Osteoblast (primary cell): ENCODE data around the gene UIMC1. TPM values are rescaled to one million over a fixed set of nuclear protein-coding genes. Genes with fewer than 3 reads are reported as not detected.

ENCODE experiments used
- DNase-seq: peaks from one replicate; pipeline ENCODE4 v3.0.0; 2011; ENCODE audit warnings: low spot score, mixed read lengths; ENCODE audit not compliant: insufficient read length; ENCODE audit errors: missing footprints
- H2AFZ ChIP-seq: 2 replicates; pipeline ENCODE4 v1.6.0; 2011; ENCODE audit warnings: mild to moderate bottlenecking, low read length
- H3K27ac ChIP-seq: 2 replicates; pipeline ENCODE4 v1.5.1; 2011; ENCODE audit warnings: mild to moderate bottlenecking, low read depth, low read length, moderate library complexity
- H3K27me3 ChIP-seq: 2 replicates; pipeline ENCODE4 v1.6.0; 2012; ENCODE audit warnings: mild to moderate bottlenecking, control low read depth, inconsistent platforms, low read length, moderate library complexity; ENCODE audit not compliant: insufficient read depth
- H3K36me3 ChIP-seq: 2 replicates; pipeline ENCODE4 v1.5.1; 2011; ENCODE audit warnings: mild to moderate bottlenecking, low read length, control low read depth, moderate library complexity; ENCODE audit not compliant: insufficient read depth
- H3K4me1 ChIP-seq: 2 replicates; pipeline ENCODE4 v1.5.1; 2011; ENCODE audit warnings: mild to moderate bottlenecking, low read length, control low read depth, moderate library complexity; ENCODE audit not compliant: insufficient read depth
- H3K4me2 ChIP-seq: 2 replicates; pipeline ENCODE4 v1.6.0; 2011; ENCODE audit warnings: mild to moderate bottlenecking, low read length; ENCODE audit not compliant: insufficient read depth
- H3K4me3 ChIP-seq: fragments of 200-600 bp; sonication (generic); 3 replicates; pipeline ENCODE4 v1.5.1; 2012; ENCODE audit warnings: mild to moderate bottlenecking, low read length, inconsistent platforms; ENCODE audit not compliant: insufficient read depth
- H3K79me2 ChIP-seq: 2 replicates; pipeline ENCODE4 v1.6.0; 2012; ENCODE audit warnings: mild to moderate bottlenecking, low read length, control low read depth, inconsistent platforms; ENCODE audit not compliant: insufficient read depth
- H3K9me3 ChIP-seq: 2 replicates; pipeline ENCODE4 v1.5.1; 2011; ENCODE audit warnings: low read depth, low read length, control low read depth
- H4K20me1 ChIP-seq: 2 replicates; pipeline ENCODE4 v1.6.0; 2012; ENCODE audit warnings: mild to moderate bottlenecking, low read length, control low read depth; ENCODE audit not compliant: insufficient read depth
- CTCF ChIP-seq: IDR thresholded peaks from 2 replicates; pipeline ENCODE4 v1.5.1; 2011; ENCODE audit warnings: mild to moderate bottlenecking, low read depth, low read length, moderate library complexity; ENCODE audit errors: extremely low read depth
- total RNA-seq: library from RNA; depleted of rRNA; stranded (reverse); fragments of >200 nt; gene quantifications from 2 replicates; pipeline ENCODE4 v1.2.3, GENCODE V29; 2012

Gene UIMC1
- total RNA-seq, 1 donor, result 40.9 TPM

- Histone ChIP-seq H3K27ac (no peak overlapping the region), H3K4me2 (no peak overlapping the region), H3K27me3 (no peaks in the 10 kb centered on the region), H3K79me2 (no peaks in the 10 kb centered on the region), H3K9me3 (no peaks in the 10 kb centered on the region), H4K20me1 (peaks cover 7% of the 10 kb centered on the region), H3K4me1 (no peaks in the 10 kb centered on the region), H2AFZ (no peak overlapping the region), H3K36me3 (peaks cover 29% of the 10 kb centered on the region), H3K4me3 (no peak overlapping the region)
- DNase-seq, result no peak
- TF ChIP-seq CTCF, result no peak
Measured at GRCh38 chr5:176941951-176942350, 64.6 kb downstream of the UIMC1 start.

- Histone ChIP-seq H3K36me3 (peaks cover 17% of the 10 kb centered on the region), H4K20me1 (peaks cover 2% of the 10 kb centered on the region), H3K27ac (no peak overlapping the region), H3K4me2 (no peak overlapping the region), H2AFZ (no peak overlapping the region), H3K4me1 (no peaks in the 10 kb centered on the region), H3K27me3 (no peaks in the 10 kb centered on the region), H3K4me3 (no peak overlapping the region), H3K9me3 (no peaks in the 10 kb centered on the region), H3K79me2 (no peaks in the 10 kb centered on the region)
- no peak for TF ChIP-seq CTCF
- no peak for DNase-seq
Measured at GRCh38 chr5:176938472-176938871, 68.1 kb downstream of the UIMC1 start.

GRCh38 chr5:176935017-176935416 lies 71.6 kb downstream of the UIMC1 start:
- no peak overlapping the region for H2AFZ ChIP-seq
- no peak overlapping the region for H3K4me3 ChIP-seq
- H3K27ac ChIP-seq, result no peak overlapping the region
- TF ChIP-seq CTCF, result no peak
- H3K27me3 ChIP-seq, result no peaks in the 10 kb centered on the region
- no peaks in the 10 kb centered on the region for H4K20me1 ChIP-seq
- H3K36me3 ChIP-seq, result peaks cover 16% of the 10 kb centered on the region
- H3K79me2 ChIP-seq, result no peaks in the 10 kb centered on the region
- no peaks in the 10 kb centered on the region for H3K9me3 ChIP-seq
- H3K4me2 ChIP-seq, result no peak overlapping the region
- no peak for DNase-seq
- no peaks in the 10 kb centered on the region for H3K4me1 ChIP-seq

- H4K20me1 ChIP-seq, result no peaks in the 10 kb centered on the region
- H2AFZ ChIP-seq, result no peak overlapping the region
- H3K27me3 ChIP-seq, result no peaks in the 10 kb centered on the region
- peaks cover 15% of the 10 kb centered on the region for H3K36me3 ChIP-seq
- H3K9me3 ChIP-seq, result no peaks in the 10 kb centered on the region
- no peak overlapping the region for H3K27ac ChIP-seq
- no peaks in the 10 kb centered on the region for H3K4me1 ChIP-seq
- TF ChIP-seq CTCF, result no peak
- no peak overlapping the region for H3K4me2 ChIP-seq
- H3K4me3 ChIP-seq, result no peak overlapping the region
- no peaks in the 10 kb centered on the region for H3K79me2 ChIP-seq
- no peak for DNase-seq
Measured at GRCh38 chr5:176934309-176934930, 72.2 kb downstream of the UIMC1 start.
